AG20443 (cell line): ENCODE data around the gene SATL1.
"Not testable (repeated sequence)": the region's sequence is repeated elsewhere in the genome, so short reads cannot be mapped to it uniquely, and the experiment has no call there.

Source experiments
- DNase-seq: peaks from one replicate; pipeline ENCODE4 v3.0.0; 2012; ENCODE audit warnings: low spot score, mixed read lengths

SATL1 gene, protein sequence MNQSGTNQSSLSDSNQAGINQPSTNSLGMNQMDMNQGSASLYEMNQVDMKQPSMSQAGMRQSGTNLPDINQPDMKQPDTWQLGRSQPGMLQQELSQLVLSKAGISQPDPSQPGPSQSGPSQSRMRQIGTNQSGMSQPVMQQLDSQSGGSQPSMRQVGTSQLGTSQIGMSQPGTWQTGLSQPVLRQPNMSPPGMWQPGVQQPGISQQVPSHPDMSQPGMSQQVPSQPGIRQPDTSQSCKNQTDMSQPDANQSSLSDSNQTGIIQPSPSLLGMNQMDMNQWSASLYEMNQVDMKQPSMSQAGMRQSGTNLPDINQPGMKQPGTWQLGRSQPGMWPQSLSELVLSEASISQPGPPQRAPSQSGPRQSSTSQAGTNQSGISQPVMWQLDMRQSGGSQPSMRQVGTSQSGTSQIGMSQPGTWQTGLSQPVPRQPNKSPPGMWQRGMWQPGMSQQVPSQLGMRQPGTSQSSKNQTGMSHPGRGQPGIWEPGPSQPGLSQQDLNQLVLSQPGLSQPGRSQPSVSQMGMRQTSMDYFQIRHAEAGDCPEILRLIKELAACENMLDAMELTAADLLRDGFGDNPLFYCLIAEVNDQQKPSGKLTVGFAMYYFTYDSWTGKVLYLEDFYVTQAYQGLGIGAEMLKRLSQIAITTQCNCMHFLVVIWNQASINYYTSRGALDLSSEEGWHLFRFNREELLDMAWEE

DNA sequence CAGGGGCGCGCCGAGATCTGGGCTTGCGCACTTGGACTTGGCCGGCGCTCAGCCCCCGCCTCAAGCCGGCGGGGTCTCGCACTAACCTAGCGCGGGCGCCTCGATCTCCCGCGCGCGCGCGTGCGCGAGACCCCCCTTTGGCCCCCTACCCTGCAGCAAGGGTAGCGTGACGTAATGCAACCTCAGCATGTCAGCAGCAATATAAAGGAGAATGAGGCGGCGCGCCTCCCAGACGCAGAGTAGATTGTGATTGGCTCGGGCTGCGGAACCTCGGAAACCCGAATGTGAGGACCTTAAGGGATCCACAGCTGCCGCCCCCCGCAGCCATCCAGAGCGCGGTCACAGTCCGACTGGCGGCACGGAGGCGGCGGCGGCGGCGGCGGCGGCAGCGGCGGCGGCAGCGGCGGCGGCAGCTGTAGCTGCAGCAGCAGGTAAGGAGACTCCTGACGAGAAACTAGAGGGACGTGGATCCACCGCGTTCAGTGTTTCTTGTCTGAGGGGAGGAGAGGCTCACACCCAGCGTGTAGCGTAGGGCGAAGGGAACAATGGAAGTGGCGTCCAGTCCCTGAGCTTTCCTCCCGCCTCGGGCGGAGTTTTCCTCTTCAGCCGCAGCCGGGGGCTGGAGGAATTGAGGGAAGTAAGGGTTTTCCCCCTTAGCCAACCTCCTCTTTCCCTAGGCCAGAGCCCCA lies at the start of gene SATL1, which contains the start of gene ZNF711:
TSS of gene SATL1 (minus strand) at position 19 of the 689 bp plus-strand sequence. CDS start 134,811 bp downstream, outside the sequence.
TSS of gene ZNF711 (plus strand) at position 231 of the 689 bp plus-strand sequence. CDS start 3,582 bp downstream, outside the sequence.
- peak; percentile 6 for DNase-seq

DNA sequence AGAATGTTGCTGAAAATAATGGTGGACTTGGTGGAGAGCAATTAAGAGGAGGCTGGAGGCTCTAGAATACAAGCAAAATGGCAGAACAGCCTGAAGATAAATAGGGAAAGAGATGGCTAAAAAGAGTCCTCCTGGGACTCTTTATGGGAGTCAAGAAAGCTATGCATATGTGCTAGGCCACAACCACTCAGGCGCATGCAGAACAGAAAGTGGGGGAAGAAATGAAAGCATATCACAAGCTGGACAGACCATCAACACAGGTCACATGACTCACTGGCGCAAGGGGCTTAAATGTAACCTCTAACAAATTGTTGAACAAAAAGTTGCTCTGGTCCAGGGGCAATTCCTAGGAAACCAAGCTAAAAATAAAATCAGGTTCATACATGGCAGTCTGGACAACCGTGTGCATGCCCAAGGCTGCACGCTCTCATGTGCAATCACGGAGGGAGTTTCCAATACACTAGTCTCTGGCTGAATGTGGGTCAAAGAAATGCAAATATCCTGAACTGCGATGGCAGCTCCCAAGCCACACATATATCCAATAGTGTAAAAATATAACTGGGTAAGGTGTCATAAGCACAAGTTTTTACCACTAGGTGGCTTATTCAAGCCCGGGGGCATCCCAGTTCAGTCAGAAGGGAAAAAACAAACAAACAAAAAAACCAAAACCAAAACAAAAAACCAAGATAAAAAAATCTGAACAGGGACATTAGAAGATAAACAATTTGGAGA lies 45.6 kb upstream of the SATL1 start:
- no peak for DNase-seq

DNA sequence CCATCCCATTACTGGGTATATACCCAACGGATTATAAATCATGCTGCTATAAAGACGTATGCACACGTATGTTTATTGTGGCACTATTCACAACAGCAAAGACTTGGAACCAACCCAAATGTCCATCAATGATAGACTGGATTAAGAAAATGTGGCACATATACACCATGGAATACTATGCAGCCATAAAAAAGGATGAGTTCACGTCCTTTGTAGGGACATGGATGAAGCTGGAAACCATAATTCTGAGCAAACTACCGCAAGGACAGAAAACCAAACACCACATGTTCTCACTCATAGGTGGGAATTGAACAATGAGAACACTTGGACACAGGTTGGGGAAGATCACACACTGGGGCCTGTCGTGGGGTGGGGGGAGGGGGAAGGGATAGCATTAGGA lies 41.7 kb upstream of the SATL1 start:
- DNase-seq = not testable (repeated sequence)

DNA sequence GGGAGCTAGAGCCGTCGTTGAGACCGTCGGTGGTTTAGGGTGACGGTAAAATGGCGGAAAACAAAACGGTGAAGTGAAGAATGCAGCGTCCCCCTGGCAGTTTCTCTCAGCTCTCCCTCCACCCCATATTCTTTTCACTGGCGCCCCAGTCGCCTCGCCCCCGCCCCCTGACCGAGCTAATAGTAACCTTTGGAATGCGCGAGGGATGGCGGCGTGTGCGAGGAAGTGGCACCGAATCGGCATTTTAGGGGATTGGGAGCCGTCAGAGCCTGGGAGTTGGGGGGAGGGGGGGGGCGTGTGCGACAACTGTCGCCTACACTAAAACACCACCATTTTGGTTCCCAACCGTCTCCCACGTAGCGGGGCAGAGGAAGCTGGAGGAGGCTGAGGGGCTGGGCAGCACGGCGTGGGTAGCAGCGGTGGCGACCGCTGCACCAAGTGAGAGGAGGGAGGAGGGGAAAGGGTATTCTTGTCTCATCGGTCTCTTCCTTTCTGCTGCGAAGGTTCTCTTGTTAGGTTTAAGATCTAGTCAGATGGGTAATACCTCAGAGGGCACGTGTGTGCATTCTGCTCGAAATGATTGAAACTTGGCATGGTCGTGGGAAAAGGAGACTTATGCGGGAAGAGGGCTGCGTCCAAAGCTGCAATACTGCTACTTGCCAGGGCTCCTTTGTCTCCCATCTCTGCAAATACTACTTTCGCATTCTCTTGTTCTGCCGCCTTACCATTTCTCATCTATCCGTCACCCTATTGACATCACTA lies 1.1 kb upstream of the SATL1 start:
- peak; percentile 5 for DNase-seq

DNA sequence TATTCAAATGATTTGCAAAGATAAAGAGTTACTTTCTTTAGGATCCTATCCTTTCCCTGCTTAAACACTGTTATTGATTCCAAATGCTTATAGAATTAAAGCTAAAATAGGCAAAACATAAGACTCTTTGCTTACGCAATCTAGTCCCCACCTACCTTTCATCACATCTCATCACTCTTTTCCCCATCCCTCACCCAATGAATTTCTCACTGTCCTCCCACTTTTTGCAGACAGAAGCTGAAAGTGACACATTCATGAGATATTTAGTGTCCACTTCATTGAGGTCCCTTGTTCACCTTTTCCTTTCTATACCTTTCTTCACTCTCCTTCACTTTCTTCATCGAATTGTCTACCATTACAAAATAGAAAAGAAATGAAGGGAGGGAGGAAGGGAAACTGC lies 424 bp downstream of the SATL1 start:
- DNase-seq = no peak

DNA sequence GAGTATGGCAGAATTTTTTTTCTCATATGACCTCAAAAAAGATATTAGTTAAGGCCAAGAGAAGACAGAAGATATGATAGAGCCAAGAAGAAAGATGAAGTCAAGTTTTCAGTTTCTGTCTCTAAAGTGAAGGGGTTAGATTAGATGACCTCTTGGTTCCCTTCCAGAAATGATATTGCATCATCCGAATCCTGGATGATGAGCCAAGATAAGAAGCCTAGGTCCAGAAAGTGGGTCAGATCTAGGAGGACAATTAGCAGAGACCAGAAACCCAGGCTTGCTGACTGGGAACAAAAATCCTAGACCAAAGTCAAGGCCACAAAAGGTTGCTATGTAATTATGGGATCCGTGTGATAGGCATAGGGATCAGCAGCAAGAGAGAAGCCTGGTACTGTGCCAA lies 20.2 kb downstream of the SATL1 start:
- DNase-seq = no peak

DNA sequence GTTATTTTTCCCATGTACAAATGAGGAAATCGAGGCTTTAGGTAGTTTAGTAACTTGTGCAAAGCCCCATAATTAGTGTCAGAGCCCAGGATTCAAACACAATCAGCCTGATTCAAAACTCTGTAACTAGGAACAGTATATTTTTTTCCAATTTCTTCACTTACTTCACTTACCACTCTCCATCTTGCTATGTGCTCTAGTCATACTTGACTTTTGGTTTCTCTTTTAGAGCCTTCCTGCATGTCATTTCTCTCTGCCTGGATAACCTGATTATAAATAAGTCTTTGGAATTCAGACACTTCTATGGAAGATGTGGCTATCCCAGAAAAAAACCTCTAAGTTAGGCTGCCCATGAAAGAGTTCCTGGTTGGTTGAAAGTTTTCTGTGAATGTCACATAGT lies 22.2 kb downstream of the SATL1 start:
- no peak for DNase-seq

DNA sequence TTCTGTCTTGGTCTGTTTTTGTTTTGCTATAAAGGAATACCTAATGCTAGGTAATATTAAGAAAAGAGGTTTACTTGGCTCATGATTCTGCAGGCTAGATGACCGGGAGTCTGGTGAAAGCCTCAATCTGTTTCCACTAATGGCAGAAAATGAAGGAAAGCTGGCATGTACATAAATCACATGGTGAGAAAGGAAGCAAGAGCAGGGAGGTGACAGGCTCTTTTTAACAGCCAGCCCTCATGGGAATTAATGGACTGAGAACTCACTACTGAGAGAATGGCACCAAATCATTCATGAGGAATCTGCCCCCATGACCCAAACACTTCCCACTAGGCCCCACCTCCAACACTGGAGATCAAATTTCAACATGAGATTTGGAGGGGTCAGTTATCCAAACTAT lies 27.6 kb downstream of the SATL1 start:
- no peak for DNase-seq

DNA sequence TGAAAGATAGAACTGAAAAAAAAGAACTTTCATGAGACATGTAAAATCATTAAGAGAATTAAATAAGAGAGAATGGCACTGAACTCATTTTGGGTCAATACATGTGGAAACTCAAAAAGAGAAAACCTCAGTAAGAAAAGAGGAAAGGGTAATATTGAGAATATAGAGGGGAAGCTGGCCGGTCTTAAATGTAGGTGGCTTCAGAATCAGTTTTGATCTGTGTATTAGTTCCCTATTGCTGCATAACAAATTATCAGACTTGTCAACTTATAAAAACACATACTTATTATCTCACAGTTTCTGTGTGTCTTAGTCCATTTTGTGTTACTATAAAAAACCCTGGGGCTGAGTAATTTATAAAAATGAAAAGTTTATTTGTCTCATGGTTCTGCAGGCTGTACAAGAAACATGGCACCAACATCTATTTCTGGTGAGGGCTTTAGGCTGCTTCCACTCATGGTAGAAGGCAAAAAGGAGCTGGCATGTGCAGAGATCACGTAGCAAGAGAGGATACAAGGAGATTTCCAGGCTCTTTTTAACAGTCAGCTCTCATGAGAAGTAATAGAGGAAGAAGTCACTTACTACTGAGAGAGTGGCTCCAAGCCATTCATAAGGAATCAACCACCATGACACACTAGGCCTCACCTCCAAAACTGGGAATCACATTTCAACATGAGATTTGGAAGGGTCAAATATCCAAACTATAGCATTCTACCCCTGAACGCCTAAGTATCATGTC lies 29.6 kb downstream of the SATL1 start:
- DNase-seq = no peak

DNA sequence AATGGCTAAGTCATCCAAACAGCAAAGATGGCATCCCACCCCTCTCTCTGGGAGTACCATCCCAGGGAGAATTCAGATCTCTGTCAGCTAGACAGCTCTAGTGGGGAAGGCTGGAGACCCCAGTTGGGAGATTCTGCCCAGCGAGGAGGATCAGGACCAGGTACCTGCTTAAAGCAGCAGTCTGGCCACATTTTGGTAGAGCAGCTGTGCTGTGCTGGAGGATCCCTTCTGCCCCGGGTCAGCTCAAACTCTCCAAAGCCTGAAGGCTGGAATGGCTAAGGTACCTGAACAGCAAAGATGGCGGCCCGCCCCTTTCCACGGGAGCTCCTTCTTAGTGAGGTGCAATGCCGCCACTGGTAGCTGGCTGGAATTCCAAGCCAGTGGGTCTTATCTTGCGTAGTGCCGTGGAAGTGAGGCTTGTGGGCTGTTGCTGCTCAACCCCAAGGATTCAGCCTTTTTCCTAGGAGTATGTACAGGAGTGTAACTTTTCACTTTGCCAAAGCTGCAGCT lies 40.1 kb downstream of the SATL1 start:
- no peak for DNase-seq

DNA sequence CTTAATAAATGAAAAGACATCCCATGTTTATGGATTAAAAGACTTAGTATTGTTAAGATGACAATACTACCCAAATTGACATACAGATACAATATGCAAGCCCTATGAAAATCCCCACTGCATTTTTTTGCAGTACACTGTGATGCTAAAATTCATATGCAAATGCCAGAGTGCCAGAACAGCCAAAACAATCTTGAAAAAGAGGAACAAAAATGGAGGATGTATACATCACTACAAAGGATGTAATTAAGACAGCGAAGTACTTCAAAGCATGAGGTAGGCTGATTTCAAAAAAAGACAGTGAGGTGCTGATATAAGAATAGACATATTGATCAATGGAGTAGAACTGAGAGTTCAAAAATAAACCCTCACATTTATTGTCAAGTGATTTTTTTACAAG lies 47.3 kb downstream of the SATL1 start:
- no peak for DNase-seq

DNA sequence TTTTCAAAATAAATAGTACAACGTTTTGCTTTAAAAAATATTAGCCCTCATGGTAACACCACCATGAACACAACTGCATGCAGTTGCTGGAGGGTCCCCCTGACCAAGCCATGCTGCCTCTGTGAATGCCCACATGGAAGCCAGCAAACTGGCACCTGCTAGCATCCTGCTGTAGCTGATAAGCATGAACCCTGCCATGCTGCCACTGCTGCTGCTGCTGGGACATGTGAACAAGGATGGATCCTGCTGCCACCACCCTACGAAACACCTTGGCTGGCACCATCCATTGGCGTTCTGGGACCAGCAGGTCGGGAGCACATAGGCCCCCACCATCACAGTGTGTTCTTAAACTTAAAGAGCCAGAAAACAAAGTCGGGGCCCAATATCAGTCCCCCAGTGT lies 83.9 kb downstream of the SATL1 start:
- no peak for DNase-seq

DNA sequence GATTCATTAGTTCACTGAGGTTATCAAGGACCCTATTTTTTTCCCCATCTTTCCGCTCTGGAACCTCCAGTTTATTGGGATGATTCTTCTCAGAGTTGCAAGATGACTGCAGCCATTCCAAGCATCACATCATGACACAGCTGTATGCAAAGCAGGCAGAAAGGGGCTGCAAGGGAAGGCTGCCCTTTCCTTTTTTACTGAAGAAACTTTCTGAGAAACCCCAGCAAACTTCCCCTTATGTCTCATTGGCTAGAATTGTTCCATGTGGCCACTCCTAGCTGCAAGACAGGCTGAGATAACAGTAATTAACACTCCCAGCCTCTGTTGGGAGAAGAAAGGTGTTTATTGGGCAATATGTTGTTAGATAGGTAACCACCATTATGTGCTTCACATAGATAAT lies 102.6 kb downstream of the SATL1 start:
- DNase-seq = no peak

DNA sequence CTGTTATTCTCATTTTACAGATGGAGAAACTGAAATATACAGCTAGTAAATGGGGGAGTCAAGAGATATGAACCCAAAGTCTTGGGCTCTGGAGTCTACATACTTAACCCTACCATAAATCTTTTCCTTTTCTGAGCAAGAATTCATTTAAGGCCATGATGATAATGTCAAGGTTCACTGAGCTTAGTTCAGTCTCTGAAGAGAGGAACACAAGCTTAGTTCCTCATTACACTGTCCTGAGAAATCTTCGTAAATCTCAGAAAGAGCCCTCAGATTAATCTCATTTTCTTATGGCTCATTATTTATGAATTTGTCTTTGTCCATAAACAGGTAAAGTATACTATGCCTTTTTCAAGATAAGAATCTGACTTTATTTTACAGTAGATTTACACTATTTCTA lies 104.2 kb downstream of the SATL1 start:
- DNase-seq = no peak

DNA sequence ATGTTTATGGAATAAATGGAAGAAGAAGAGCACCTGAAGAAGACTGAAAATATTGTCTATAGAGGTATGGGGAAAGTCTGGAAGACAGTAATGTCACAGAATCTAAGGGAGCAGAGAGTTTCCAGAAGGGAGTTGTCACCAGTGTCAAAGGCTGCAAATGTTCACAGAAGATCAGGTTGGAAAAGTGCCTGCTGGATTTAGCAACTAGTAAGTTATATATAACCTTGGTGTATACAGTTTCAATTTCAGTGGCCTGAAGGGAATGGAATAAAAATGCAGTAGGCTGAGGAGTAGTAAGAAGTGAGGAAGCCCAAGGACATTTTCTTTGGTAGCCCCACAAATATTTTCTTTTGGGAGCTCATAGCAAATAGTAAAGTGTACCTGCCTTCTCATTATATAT lies 107.2 kb downstream of the SATL1 start:
- DNase-seq = no peak

DNA sequence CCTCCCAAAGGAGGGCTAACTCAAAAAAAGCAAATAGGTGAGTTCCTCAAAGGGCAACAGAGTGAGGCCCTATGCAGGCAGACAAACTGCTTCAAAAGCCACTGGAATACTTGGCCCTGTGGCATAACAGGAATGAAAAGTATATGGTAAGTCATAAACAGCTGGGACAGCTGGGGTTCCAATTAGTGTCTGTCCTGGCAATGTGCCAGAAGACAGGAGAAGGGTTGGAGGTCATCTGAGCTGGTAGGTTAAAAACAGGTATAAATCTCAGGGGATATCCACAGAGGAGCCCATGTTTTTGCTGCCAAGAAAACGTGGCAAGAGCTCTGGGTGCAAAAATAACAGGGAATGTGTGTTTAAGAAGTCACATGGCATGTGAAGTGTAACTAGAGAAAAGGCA lies 128.3 kb downstream of the SATL1 start:
- DNase-seq = no peak

DNA sequence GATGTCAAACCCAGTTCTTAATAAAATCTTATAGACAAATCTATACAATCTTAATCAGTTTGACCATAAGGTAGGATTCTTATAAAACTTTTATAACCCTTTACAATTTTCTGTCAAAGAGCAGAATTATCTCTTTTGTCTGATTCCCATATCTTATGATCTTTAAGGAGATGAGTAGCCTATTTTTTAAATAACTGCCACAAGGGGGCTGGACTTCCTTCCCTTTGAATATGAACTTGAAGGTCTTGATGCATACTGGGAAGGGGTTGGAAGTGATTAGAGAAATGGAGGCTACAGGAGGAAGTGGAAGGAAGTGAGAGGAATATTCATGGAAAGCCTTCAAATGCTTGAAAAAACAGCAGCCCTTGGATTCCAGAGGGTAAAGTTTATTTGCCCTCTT lies 128.8 kb downstream of the SATL1 start:
- DNase-seq = no peak

DNA sequence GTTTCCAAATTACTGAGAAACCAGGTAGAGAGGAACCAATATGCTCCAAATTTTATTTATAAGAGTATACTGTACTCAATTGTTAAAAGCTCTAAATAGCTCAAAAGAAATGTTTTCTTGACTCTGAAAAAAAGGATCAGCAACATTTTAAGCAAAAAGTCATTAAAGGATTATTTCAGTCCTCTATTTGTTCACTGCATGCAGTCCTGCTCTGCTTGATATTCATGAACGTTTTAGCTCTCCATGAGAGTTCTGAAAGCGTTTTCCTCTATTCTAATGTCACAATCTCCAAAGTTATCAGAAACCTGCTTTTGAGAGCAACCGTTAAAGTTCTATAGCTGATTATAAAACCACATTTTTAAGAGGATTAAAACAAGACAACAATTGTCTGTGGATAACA lies 129.4 kb downstream of the SATL1 start:
- DNase-seq = no peak

DNA sequence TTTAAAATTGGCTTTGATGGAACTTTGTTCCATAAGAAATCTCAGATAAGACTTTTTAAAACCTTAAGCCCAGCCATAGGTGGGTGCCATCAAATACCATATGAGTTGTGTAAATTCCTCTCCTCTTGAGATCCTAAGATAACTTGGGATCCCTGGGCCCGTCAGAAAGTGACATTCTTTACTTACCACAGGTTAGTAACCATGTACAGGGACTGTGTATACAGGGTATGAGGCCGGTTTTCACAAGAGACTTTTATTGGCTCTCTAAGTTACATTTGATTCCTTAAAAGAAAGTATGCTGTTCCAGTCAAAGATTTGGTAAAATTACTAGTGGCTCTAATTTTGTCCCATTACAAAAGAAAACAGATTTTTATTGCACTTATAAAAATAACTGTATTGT lies 129.8 kb downstream of the SATL1 start:
- DNase-seq = no peak

DNA sequence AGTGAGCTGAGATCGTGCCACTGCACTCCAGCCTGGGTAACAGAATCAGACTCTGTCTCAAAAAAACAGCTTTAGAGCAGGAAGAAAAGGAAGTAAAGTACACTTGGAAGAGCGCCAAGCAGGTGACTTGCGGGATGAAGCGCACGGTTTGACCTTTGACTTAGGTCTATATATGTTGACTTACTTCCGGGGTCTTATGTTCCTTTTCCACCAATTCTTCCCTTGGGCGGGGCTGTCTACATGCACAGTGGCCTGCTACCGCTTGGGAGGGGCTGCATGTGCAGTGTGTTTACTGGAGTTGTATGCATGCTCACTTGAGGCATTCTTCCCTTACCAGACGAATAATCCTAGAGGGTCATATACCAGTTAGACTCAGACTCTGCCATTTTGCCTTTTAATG lies 131.3 kb downstream of the SATL1 start:
- no peak for DNase-seq
